ENCODE data around the gene CCDC158. TPM values are rescaled to one million over a fixed set of nuclear protein-coding genes. Genes with fewer than 3 reads are reported as not detected.
A peak's percentile ranks its signal among the peaks of the same experiment; 100 is the strongest.

CCDC158 gene
- total and polyA plus RNA-seq, 2 of the 8 experiments (the other 6 are each of a cell fraction or from before 2014, with no cell fraction given): not detected

DNA sequence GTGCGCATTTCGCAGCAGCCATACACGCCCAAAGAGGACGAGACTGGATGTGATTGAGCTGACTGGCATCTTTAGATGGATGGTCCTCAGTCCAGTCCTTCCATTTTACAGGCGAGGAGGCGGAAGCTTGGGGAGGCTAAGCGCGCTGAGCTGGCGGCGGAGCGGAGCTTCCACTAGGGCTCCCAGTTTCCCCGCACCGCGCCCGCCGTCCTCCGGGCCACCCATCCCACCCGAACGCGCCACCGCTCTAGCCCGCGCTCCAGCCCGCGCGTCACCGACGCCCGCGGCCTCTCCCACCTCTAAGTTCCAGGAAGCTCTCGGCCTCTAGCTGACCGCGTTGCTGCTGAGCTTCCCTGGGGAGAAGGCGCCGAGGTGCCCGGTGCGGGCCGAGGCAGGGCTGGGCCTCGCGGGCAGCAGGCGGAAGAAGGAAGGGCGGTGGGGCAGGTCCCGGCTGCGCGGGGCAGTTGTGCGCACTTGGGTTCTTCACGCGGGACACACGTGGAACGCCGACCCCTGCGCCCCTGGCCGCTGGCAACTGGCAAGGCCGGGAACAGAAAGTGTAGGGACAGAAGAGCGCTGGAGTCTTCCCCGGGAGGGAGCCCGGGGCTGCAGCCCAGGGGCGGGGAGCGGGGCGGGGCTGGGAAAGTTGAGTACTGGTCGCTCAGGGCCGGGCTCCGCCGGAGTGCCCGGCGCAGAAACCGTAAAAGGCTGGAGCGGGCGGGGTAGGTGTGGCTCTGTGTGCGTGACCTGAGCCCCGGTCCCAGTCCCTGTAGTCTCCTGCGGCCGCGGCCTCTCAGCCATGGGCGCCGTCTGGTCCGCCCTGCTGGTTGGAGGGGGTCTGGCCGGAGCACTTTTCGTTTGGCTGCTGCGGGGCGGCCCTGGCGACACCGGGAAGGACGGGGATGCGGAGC lies 114.7 kb downstream of the CCDC158 start, which contains the start of gene STBD1 (continued):
- peak in 1 of 2 experiments; percentile 34; a peak in 1 of 3 replicates for TF ChIP-seq POLR2A (IDR thresholded peaks at IDR 0.05; ENCODE audit: control extremely low read depth in 1 of 2, low read depth in 2 of 2, low read length in 2 of 2)
- TF ChIP-seq NANOG (IDR thresholded peaks at IDR 0.05; ENCODE audit: insufficient read depth, low read depth, low read length, poor library complexity, severe bottlenecking): no peak
- TF ChIP-seq, protein P1, sequence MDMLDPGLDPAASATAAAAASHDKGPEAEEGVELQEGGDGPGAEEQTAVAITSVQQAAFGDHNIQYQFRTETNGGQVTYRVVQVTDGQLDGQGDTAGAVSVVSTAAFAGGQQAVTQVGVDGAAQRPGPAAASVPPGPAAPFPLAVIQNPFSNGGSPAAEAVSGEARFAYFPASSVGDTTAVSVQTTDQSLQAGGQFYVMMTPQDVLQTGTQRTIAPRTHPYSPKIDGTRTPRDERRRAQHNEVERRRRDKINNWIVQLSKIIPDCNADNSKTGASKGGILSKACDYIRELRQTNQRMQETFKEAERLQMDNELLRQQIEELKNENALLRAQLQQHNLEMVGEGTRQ (IDR thresholded peaks at IDR 0.05; ENCODE audit: low read length): no peak
- TF ChIP-seq, protein P2, sequence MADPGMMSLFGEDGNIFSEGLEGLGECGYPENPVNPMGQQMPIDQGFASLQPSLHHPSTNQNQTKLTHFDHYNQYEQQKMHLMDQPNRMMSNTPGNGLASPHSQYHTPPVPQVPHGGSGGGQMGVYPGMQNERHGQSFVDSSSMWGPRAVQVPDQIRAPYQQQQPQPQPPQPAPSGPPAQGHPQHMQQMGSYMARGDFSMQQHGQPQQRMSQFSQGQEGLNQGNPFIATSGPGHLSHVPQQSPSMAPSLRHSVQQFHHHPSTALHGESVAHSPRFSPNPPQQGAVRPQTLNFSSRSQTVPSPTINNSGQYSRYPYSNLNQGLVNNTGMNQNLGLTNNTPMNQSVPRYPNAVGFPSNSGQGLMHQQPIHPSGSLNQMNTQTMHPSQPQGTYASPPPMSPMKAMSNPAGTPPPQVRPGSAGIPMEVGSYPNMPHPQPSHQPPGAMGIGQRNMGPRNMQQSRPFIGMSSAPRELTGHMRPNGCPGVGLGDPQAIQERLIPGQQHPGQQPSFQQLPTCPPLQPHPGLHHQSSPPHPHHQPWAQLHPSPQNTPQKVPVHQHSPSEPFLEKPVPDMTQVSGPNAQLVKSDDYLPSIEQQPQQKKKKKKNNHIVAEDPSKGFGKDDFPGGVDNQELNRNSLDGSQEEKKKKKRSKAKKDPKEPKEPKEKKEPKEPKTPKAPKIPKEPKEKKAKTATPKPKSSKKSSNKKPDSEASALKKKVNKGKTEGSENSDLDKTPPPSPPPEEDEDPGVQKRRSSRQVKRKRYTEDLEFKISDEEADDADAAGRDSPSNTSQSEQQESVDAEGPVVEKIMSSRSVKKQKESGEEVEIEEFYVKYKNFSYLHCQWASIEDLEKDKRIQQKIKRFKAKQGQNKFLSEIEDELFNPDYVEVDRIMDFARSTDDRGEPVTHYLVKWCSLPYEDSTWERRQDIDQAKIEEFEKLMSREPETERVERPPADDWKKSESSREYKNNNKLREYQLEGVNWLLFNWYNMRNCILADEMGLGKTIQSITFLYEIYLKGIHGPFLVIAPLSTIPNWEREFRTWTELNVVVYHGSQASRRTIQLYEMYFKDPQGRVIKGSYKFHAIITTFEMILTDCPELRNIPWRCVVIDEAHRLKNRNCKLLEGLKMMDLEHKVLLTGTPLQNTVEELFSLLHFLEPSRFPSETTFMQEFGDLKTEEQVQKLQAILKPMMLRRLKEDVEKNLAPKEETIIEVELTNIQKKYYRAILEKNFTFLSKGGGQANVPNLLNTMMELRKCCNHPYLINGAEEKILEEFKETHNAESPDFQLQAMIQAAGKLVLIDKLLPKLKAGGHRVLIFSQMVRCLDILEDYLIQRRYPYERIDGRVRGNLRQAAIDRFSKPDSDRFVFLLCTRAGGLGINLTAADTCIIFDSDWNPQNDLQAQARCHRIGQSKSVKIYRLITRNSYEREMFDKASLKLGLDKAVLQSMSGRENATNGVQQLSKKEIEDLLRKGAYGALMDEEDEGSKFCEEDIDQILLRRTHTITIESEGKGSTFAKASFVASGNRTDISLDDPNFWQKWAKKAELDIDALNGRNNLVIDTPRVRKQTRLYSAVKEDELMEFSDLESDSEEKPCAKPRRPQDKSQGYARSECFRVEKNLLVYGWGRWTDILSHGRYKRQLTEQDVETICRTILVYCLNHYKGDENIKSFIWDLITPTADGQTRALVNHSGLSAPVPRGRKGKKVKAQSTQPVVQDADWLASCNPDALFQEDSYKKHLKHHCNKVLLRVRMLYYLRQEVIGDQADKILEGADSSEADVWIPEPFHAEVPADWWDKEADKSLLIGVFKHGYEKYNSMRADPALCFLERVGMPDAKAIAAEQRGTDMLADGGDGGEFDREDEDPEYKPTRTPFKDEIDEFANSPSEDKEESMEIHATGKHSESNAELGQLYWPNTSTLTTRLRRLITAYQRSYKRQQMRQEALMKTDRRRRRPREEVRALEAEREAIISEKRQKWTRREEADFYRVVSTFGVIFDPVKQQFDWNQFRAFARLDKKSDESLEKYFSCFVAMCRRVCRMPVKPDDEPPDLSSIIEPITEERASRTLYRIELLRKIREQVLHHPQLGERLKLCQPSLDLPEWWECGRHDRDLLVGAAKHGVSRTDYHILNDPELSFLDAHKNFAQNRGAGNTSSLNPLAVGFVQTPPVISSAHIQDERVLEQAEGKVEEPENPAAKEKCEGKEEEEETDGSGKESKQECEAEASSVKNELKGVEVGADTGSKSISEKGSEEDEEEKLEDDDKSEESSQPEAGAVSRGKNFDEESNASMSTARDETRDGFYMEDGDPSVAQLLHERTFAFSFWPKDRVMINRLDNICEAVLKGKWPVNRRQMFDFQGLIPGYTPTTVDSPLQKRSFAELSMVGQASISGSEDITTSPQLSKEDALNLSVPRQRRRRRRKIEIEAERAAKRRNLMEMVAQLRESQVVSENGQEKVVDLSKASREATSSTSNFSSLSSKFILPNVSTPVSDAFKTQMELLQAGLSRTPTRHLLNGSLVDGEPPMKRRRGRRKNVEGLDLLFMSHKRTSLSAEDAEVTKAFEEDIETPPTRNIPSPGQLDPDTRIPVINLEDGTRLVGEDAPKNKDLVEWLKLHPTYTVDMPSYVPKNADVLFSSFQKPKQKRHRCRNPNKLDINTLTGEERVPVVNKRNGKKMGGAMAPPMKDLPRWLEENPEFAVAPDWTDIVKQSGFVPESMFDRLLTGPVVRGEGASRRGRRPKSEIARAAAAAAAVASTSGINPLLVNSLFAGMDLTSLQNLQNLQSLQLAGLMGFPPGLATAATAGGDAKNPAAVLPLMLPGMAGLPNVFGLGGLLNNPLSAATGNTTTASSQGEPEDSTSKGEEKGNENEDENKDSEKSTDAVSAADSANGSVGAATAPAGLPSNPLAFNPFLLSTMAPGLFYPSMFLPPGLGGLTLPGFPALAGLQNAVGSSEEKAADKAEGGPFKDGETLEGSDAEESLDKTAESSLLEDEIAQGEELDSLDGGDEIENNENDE (IDR thresholded peaks at IDR 0.05; ENCODE audit: insufficient replicate concordance, low read length): no peak
- TF ChIP-seq, protein P3, sequence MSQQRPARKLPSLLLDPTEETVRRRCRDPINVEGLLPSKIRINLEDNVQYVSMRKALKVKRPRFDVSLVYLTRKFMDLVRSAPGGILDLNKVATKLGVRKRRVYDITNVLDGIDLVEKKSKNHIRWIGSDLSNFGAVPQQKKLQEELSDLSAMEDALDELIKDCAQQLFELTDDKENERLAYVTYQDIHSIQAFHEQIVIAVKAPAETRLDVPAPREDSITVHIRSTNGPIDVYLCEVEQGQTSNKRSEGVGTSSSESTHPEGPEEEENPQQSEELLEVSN (IDR thresholded peaks at IDR 0.05): peak; percentile 69
- TF ChIP-seq HDAC2 (IDR thresholded peaks at IDR 0.05; ENCODE audit: borderline replicate concordance in 1 of 2, low read depth in 2 of 2, low read length in 2 of 2): 0 out of 4 replicates have a peak, but pooled peaks have one; percentile 15 to 27

Data from H1 (cell line).